Measurements from ENCODE around the gene PTCD3. TPM values are rescaled to one million over a fixed set of nuclear protein-coding genes. Genes with fewer than 3 reads are reported as not detected.

Gene PTCD3
- total RNA-seq = 158 TPM
- long read RNA-seq, full-length matches to known transcripts = 68 of 96 reads
- long read RNA-seq, partial matches to known transcripts = 10 of 96 reads
- long read RNA-seq, other reads (novel, unspliced or antisense) = 18 of 96 reads

GRCh38 chr2:86105969-86106945 lies at the start of gene PTCD3:
Gene PTCD3, plus strand, starts transcription at chr2:86106235. Its CDS starts 13 bp downstream, at chr2:86106248.
- DNase-seq (peak; percentile 96), ATAC-seq (peak; percentile 97)
- intact Hi-C loops (cut with micrococcal nuclease) = loop anchor here (10.0 kb wide), 1 partner anchor 339 kb away; the partner anchor contains the start of gene KDM3A

GRCh38 chr2:86056590-86057331 lies 49.3 kb upstream of the PTCD3 start:
- ATAC-seq (no peak), DNase-seq (no peak)
- intact Hi-C loops (cut with micrococcal nuclease) = no loop called here

- ATAC-seq = no peak
- DNase-seq = no peak
- intact Hi-C loops (cut with micrococcal nuclease) = no loop called here
Observed at GRCh38 chr2:86062043-86062442, 44.0 kb upstream of the PTCD3 start.

GRCh38 chr2:86064006-86064405 lies 42.0 kb upstream of the PTCD3 start:
- DNase-seq = no peak
- no peak for ATAC-seq
- intact Hi-C loops (cut with micrococcal nuclease) = no loop called here

- peak; percentile 54 for ATAC-seq
- DNase-seq = no peak
- intact Hi-C loops (cut with micrococcal nuclease) = no loop called here
Observed at GRCh38 chr2:86065512-86065911, 40.5 kb upstream of the PTCD3 start.

GRCh38 chr2:86066007-86066578 lies 39.9 kb upstream of the PTCD3 start:
- intact Hi-C loops (cut with micrococcal nuclease) = no loop called here
- no peak for ATAC-seq
- DNase-seq = no peak

- intact Hi-C loops (cut with micrococcal nuclease) = no loop called here
- no peak for ATAC-seq
Observed at GRCh38 chr2:86066915-86067314, 39.1 kb upstream of the PTCD3 start.

GRCh38 chr2:86068136-86068588 lies 37.9 kb upstream of the PTCD3 start:
- ATAC-seq = peak; percentile 6
- intact Hi-C loops (cut with micrococcal nuclease) = no loop called here

More at GRCh38 chr2:86066915-86067314, 39.1 kb upstream of the PTCD3 start:
- DNase-seq = no peak

GRCh38 chr2:86068648-86069047 lies 37.4 kb upstream of the PTCD3 start:
- ATAC-seq (no peak), DNase-seq (no peak)
- intact Hi-C loops (cut with micrococcal nuclease) = no loop called here

More at GRCh38 chr2:86068136-86068588, 37.9 kb upstream of the PTCD3 start:
- no peak for DNase-seq

GRCh38 chr2:86069091-86069685 lies 36.8 kb upstream of the PTCD3 start:
- ATAC-seq = peak; percentile 30
- intact Hi-C loops (cut with micrococcal nuclease) = no loop called here
- DNase-seq = peak; percentile 42

GRCh38 chr2:86069783-86070339 lies 36.2 kb upstream of the PTCD3 start:
- intact Hi-C loops (cut with micrococcal nuclease) = no loop called here
- DNase-seq (no peak), ATAC-seq (no peak)

GRCh38 chr2:86070868-86071267 lies 35.2 kb upstream of the PTCD3 start:
- DNase-seq (no peak), ATAC-seq (no peak)
- intact Hi-C loops (cut with micrococcal nuclease) = no loop called here

GRCh38 chr2:86072271-86072858 lies 33.7 kb upstream of the PTCD3 start:
- ATAC-seq (peak; percentile 80), DNase-seq (peak; percentile 73)
- intact Hi-C loops (cut with micrococcal nuclease) = no loop called here

GRCh38 chr2:86073225-86073624 lies 32.8 kb upstream of the PTCD3 start:
- DNase-seq (no peak), ATAC-seq (no peak)
- intact Hi-C loops (cut with micrococcal nuclease) = no loop called here

- no peak for ATAC-seq
- DNase-seq = no peak
- intact Hi-C loops (cut with micrococcal nuclease) = no loop called here
Observed at GRCh38 chr2:86074256-86074655, 31.8 kb upstream of the PTCD3 start.

GRCh38 chr2:86074811-86075210 lies 31.2 kb upstream of the PTCD3 start:
- ATAC-seq (no peak), DNase-seq (no peak)
- intact Hi-C loops (cut with micrococcal nuclease) = loop anchor here (5.0 kb wide), 1 partner anchor 248 kb away; no protein-coding TSS in a partner anchor

- DNase-seq = no peak
- no peak for ATAC-seq
- intact Hi-C loops (cut with micrococcal nuclease) = loop anchor here (5.0 kb wide), 1 partner anchor 249 kb away; no protein-coding TSS in a partner anchor
Observed at GRCh38 chr2:86075886-86076285, 30.1 kb upstream of the PTCD3 start.
